ENCODE measurements around the gene KIAA0513.

Gene KIAA0513

GRCh38 chr16:85090873-85091521 lies 63.4 kb downstream of the KIAA0513 start:
- Histone ChIP-seq H3F3A (ENCODE audit: insufficient read depth, low read length) (no peaks in the 10 kb centered on the region), H3K4me2 (ENCODE audit: low read length) (no peak overlapping the region), H3K9ac (ENCODE audit: low read length) (no peak overlapping the region), H3K36me3 (ENCODE audit: insufficient read depth, low read length) (no peaks in the 10 kb centered on the region), H3K4me3 (ENCODE audit: low read depth, low read length, poor library complexity, severe bottlenecking) (no peak overlapping the region), H3K27ac (ENCODE audit: low read depth, low read length, poor library complexity, severe bottlenecking) (no peak overlapping the region), H3K79me2 (ENCODE audit: insufficient read depth, low read length) (no peaks in the 10 kb centered on the region), H3K9me2 (ENCODE audit: low read depth, low read length) (no peaks in the 10 kb centered on the region), H4K20me1 (ENCODE audit: insufficient read depth, low read length) (no peaks in the 10 kb centered on the region), H3K9me3 (ENCODE audit: low read length) (no peaks in the 10 kb centered on the region), H3K27me3 (ENCODE audit: insufficient read depth, low read length) (peaks cover 10% of the 10 kb centered on the region), H2AFZ (ENCODE audit: low read length) (no peak overlapping the region), H3K4me1 (ENCODE audit: insufficient read depth, low read length, severe bottlenecking) (no peaks in the 10 kb centered on the region)
- TF ChIP-seq EZH2 (IDR thresholded peaks at IDR 0.05; ENCODE audit: borderline replicate concordance, low read length) (no peak), CTCF (IDR thresholded peaks at IDR 0.05; ENCODE audit: low read length) (no peak)

GRCh38 chr16:85091522-85091910 lies 63.9 kb downstream of the KIAA0513 start:
- no peaks in the 10 kb centered on the region for H3K4me1 ChIP-seq (ENCODE audit: insufficient read depth, low read length, severe bottlenecking)
- H3K36me3 ChIP-seq (ENCODE audit: insufficient read depth, low read length), result no peaks in the 10 kb centered on the region
- H3K4me2 ChIP-seq (ENCODE audit: low read length), result no peak overlapping the region
- no peak overlapping the region for H3K4me3 ChIP-seq (ENCODE audit: low read depth, low read length, poor library complexity, severe bottlenecking)
- no peak overlapping the region for H2AFZ ChIP-seq (ENCODE audit: low read length)
- no peaks in the 10 kb centered on the region for H3F3A ChIP-seq (ENCODE audit: insufficient read depth, low read length)
- H3K9ac ChIP-seq (ENCODE audit: low read length), result no peak overlapping the region
- H3K27ac ChIP-seq (ENCODE audit: low read depth, low read length, poor library complexity, severe bottlenecking), result no peak overlapping the region
- H3K27me3 ChIP-seq (ENCODE audit: insufficient read depth, low read length), result peaks cover 10% of the 10 kb centered on the region
- H3K9me2 ChIP-seq (ENCODE audit: low read depth, low read length), result no peaks in the 10 kb centered on the region
- H3K79me2 ChIP-seq (ENCODE audit: insufficient read depth, low read length), result no peaks in the 10 kb centered on the region
- no peaks in the 10 kb centered on the region for H4K20me1 ChIP-seq (ENCODE audit: insufficient read depth, low read length)
- TF ChIP-seq EZH2 (IDR thresholded peaks at IDR 0.05; ENCODE audit: borderline replicate concordance, low read length) (no peak), CTCF (IDR thresholded peaks at IDR 0.05; ENCODE audit: low read length) (no peak)
- H3K9me3 ChIP-seq (ENCODE audit: low read length), result no peaks in the 10 kb centered on the region

GRCh38 chr16:85092309-85092708 lies 64.7 kb downstream of the KIAA0513 start:
- no peaks in the 10 kb centered on the region for H4K20me1 ChIP-seq (ENCODE audit: insufficient read depth, low read length)
- H3F3A ChIP-seq (ENCODE audit: insufficient read depth, low read length), result no peaks in the 10 kb centered on the region
- H3K9me3 ChIP-seq (ENCODE audit: low read length), result no peaks in the 10 kb centered on the region
- H3K36me3 ChIP-seq (ENCODE audit: insufficient read depth, low read length), result no peaks in the 10 kb centered on the region
- no peak overlapping the region for H2AFZ ChIP-seq (ENCODE audit: low read length)
- H3K27me3 ChIP-seq (ENCODE audit: insufficient read depth, low read length), result peaks cover 10% of the 10 kb centered on the region
- no peak overlapping the region for H3K4me3 ChIP-seq (ENCODE audit: low read depth, low read length, poor library complexity, severe bottlenecking)
- no peak overlapping the region for H3K27ac ChIP-seq (ENCODE audit: low read depth, low read length, poor library complexity, severe bottlenecking)
- H3K79me2 ChIP-seq (ENCODE audit: insufficient read depth, low read length), result no peaks in the 10 kb centered on the region
- TF ChIP-seq EZH2 (IDR thresholded peaks at IDR 0.05; ENCODE audit: borderline replicate concordance, low read length), result no peak
- no peak for TF ChIP-seq CTCF (IDR thresholded peaks at IDR 0.05; ENCODE audit: low read length)
- no peaks in the 10 kb centered on the region for H3K9me2 ChIP-seq (ENCODE audit: low read depth, low read length)
- H3K4me1 ChIP-seq (ENCODE audit: insufficient read depth, low read length, severe bottlenecking), result no peaks in the 10 kb centered on the region
- H3K9ac ChIP-seq (ENCODE audit: low read length), result no peak overlapping the region
- no peak overlapping the region for H3K4me2 ChIP-seq (ENCODE audit: low read length)

Measured in OCI-LY1 (cell line).